ENCODE measurements around the gene ADCY9.

DNA sequence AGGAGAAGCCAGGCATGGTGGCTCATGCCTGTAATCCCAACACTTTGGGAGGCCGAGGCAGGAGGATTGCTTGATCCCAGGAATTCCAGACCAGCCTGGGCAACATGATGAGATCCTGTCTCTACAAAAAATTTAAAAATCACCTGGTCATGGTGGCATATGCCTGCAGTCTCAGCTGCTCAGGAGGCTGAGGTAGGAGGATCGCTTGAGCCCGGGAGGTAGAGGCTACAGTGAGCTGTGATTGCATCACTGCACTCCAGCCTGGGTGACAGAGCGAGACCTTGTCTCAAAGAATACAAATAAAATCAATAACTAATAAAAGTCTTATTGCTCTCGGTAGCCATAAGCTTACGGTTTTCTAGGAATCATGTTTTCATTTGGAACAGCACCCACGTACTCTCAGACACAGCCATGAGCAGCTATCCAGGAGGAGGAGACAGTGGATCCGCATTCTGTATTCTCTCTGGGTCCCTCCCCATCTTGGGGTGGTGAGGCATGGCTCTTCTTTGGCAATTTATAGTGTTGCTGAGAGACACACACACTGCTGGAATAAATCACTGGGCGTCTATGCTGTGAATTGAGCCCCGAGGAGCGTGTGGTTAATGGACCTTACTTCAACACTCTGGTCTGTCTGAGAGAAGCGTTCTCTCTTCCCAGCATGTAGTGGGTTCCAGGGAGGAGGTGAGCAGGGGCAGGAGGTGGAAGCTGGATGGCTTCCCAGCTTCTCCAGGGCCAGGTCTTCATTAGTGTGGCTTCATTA is 8.5 kb upstream of the ADCY9 start:
- no peak for TF ChIP-seq POLR2A (IDR thresholded peaks at IDR 0.05; ENCODE audit: low read length)
- no peak for TF ChIP-seq GATA1 (IDR thresholded peaks at IDR 0.05; ENCODE audit: low read depth, low read length)

Measured in erythroblast (primary cell).